Measurements from ENCODE around the gene MAPKBP1.

MAPKBP1 gene

DNA sequence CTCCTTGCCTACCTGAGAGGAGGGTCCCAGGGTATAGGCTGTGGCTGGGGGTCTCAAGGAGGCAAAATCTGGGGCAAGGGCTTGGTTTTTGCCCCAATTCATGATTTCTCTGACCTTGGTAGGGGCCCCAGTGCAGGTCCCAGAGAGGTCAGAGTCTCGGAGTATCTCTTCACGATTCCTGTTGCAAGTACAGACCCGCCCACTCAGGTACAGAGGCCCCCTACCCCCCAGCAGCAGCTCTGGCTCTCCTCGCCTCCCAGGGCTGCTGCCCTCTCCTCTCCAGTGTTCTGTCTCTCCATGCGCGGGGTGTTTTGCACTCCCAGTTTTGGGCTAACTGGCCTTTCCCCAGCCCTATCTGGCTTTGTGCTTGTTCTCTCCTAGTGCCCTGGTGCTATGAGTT is 48.2 kb downstream of the MAPKBP1 start:
- no peak overlapping the region for H3K4me3 ChIP-seq (ENCODE audit: low read depth, low read length)
- DNase-seq (ENCODE audit: low read depth): no peak
- no peak for TF ChIP-seq CTCF (IDR thresholded peaks at IDR 0.05; ENCODE audit: low read depth, low read length, missing control alignments)

GRCh38 chr15:41822957-41823356 is 48.7 kb downstream of the MAPKBP1 start:
- no peak for DNase-seq (ENCODE audit: low read depth)
- no peak overlapping the region for H3K4me3 ChIP-seq (ENCODE audit: low read depth, low read length)
- TF ChIP-seq CTCF (IDR thresholded peaks at IDR 0.05; ENCODE audit: low read depth, low read length, missing control alignments): no peak

DNA sequence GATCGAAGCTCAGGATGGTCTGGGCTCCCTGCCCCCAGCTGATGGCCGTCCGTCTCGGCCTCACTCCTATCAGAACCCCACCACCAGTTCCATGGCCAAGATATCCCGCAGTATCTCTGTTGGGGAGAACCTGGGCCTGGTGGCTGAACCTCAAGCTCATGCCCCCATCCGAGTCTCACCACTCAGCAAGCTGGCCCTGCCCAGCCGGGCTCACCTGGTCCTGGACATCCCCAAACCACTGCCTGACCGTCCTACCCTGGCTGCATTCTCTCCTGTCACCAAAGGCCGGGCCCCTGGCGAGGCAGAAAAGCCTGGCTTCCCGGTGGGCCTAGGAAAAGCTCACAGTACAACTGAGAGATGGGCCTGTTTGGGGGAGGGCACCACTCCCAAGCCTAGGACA is 49.2 kb downstream of the MAPKBP1 start:
- TF ChIP-seq CTCF (IDR thresholded peaks at IDR 0.05; ENCODE audit: low read depth, low read length, missing control alignments): no peak
- H3K4me3 ChIP-seq (ENCODE audit: low read depth, low read length): no peak overlapping the region
- no peak for DNase-seq (ENCODE audit: low read depth)

DNA sequence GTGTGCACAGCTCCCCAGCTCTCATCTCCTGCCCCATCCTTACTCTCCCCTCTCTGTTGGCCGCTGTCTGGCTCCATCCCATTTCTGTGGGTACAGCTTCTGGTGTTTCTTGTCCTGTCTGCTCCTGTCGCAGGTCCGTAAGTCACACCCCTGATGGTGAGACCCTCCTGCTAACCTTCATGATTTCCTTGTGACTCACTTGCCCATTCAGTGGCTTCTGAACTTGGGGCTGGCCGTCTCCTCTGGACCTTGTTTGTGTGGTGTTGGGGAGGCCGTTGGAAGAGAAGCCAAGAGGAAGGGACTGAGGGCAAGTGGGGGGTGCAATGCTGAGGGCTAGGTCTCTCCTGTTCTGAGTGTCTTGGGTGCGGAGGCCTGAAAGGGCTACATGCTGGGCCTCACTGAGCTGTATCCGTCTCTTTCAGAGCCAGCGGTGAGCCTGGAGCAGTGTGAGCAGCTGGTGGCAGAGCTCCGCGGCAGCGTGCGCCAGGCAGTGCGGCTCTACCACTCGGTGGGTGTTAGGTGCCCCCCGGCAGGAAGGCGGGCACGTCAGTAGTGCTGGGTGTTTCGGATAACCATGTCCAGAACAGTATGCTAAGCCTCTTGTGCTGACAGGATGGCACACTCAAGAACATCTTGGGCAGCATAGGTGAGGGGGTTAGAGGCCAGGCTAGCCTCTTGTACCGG is 49.9 kb downstream of the MAPKBP1 start:
- no peak overlapping the region for H3K4me3 ChIP-seq (ENCODE audit: low read depth, low read length)
- TF ChIP-seq CTCF (IDR thresholded peaks at IDR 0.05; ENCODE audit: low read depth, low read length, missing control alignments): no peak
- DNase-seq (ENCODE audit: low read depth): no peak

- TF ChIP-seq CTCF (IDR thresholded peaks at IDR 0.05; ENCODE audit: low read depth, low read length, missing control alignments): no peak
- no peak for DNase-seq (ENCODE audit: low read depth)
These were observed 50.9 kb downstream of the MAPKBP1 start for GRCh38 chr15:41825145-41825544.

DNA sequence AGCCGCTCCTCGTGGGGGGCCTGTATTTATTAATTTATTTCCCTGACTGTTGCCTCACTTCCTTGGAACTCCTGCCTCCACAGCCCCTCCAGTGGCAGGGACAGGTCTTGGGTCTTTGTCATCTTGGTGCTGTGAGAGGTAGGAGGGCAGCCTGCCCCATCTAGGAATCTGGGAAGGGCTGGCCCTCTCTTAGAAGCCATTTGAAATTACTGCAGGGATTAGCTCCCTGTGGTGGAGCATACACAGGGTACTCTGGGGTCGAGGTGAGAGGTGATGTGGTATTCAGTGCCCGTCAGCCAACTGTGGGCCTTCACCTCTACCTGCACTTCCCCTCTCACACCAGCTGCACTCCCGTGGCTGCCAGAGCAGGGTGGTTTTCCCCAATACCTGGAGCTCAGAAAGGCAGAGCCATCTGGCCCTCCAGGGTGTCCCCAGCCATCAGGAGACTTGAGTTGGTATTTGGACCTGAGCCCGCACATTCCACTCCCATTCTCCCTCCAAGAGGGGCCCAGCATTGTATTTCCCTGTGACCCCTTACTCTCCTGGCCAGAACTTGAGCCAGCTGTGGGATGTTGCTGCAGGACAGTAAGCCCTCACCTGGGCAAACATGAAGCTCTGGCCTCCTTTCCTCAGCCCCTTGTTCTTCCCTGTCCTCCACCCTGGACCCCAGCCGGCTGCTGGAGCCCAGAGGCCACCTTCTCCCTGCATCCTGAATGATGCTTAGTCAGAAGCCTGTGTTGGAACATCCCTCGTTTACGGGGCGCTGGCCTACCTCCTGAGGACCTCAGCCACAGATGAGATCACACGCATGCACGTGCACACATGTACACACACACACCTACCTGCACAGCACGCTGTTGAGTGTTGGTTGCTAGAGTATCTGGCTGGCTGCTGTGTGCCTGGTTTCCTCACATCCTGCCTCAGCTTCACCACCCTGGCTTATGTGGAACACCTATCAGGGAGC is 51.6 kb downstream of the MAPKBP1 start:
- DNase-seq (ENCODE audit: low read depth): no peak
- H3K4me3 ChIP-seq (ENCODE audit: low read depth, low read length): no peak overlapping the region
- no peak for TF ChIP-seq CTCF (IDR thresholded peaks at IDR 0.05; ENCODE audit: low read depth, low read length, missing control alignments)

More at GRCh38 chr15:41825145-41825544, 50.9 kb downstream of the MAPKBP1 start:
- H3K4me3 ChIP-seq (ENCODE audit: low read depth, low read length): no peak overlapping the region

All from GM12864 (cell line).